Right hindlimb (tissue), 1 donor: ENCODE measurements around the gene CBX8.
A peak's percentile ranks its signal among the peaks of the same experiment; 100 is the strongest.

Experiments used
- DNase-seq: peaks from one replicate; pipeline ENCODE4 v3.0.0-alpha.2; 2018

The CBX8 gene

GRCh38 chr17:79790805-79791734 is 5.8 kb downstream of the CBX8 start:
- DNase-seq, result no peak

GRCh38 chr17:79789943-79790804 is 6.7 kb downstream of the CBX8 start:
- DNase-seq, result peak; percentile 54

DNA sequence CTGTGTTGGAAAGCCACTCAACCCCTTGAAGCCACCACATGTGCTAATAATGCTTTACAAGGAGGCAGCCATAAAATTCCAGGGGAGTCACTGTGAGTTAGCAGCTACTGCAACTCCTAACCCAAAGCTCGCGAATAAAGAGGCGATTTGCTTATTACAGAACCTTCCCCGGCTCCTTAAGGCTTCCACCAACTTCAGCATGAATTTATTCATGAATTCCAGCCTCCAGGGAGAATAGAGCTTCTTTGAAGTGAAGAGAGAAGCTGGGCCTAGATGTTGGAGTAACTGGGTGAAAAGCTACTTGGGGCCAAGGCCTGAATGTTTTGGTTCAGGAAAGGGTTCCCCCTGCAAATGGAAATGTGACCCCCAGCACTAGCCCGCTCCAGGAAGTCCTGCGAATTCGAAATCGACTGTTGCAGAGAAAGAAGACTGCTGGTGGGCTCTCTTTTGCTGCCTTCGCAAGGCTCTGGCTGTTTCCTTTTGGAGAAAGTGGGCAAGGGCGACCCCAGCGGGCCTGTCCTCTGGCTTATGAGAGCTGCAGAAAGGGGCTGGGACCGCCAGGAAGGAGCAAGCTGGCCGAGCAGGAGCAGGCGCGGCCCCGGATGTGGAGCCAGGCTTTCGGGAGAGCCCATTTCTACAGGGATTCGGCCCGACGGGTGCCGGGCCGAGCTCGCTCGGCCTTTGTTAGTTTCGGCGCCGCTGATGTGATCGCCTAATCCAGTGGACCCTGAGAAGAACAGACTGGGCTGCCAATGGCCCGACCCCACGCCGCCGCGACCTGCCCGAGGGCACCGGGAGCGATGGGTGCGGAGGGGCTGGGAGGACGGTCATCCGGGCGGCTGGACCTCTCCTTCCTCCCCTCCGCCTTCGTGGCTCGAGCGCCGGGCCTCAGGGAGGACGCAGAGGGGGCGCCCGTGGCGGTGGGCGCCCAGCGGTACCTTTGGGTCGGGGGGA is 7.6 kb downstream of the CBX8 start:
- peak; percentile 53 for DNase-seq

DNA sequence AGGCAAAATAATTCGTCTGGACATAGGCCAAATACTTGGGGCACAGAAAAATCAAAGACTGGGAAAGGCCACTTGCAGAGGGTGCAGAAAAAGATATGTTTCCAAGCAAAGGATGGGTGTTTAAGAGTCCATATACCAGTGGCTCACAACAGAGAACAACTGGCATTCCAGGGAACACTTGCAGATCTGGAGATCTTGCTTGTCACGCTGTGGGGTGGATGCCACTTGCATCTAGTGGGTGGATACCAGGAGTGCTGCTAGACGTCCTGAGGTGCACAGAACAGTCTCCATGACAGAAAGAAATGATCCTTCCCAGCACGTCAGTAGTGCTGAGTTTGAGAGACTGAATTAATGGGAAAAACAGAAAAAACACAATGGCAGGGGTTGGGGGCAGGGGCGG is 8.4 kb downstream of the CBX8 start:
- DNase-seq, result no peak

- DNase-seq, result no peak
These were observed 9.8 kb downstream of the CBX8 start for GRCh38 chr17:79786930-79787643.

DNA sequence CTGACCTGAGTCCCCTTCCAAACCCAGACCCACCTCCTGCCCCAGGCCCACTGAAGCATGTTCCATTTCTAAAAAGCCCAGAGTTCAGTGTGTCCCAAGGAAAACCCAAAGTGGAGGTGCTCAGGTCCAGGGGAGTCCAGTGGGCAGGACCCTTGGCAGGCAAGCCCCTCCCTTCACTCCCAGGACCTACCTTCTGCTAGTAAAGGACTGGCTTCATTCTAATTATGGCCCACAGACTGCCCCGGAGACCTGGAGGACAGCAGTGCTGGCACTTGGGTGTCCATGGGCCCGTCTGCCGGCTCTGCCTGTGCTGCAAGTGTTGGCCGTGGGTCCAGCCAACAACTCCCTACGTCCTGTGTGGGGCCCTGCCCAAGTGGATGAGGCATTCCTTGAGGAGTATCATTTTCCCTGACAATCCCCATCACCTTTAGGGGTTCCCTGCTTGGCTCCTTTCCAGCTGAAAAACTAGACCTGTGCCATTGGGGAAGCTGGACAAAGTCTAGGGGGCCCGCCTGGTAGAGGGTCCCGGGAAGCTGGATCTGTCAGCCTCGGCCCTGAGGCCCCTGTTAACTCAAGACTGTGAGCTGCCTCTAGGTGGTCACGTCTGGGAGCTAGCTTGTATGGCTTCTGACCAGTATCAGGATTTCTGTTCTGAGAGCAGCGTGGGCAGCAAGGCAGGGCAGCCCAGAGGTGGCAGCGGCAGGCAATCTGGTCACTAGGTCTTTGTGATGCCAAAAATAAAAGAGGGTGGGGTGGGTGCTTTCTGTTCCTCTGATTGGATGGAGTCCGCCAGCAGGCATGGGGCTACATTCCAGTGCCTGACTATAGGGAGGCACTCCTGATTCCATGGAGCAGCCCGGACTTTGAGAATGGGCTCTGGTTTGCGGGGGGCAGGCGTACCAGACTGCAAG is 10.7 kb downstream of the CBX8 start:
- no peak for DNase-seq

GRCh38 chr17:79785017-79785899 is 11.6 kb downstream of the CBX8 start:
- DNase-seq, result no peak

DNA sequence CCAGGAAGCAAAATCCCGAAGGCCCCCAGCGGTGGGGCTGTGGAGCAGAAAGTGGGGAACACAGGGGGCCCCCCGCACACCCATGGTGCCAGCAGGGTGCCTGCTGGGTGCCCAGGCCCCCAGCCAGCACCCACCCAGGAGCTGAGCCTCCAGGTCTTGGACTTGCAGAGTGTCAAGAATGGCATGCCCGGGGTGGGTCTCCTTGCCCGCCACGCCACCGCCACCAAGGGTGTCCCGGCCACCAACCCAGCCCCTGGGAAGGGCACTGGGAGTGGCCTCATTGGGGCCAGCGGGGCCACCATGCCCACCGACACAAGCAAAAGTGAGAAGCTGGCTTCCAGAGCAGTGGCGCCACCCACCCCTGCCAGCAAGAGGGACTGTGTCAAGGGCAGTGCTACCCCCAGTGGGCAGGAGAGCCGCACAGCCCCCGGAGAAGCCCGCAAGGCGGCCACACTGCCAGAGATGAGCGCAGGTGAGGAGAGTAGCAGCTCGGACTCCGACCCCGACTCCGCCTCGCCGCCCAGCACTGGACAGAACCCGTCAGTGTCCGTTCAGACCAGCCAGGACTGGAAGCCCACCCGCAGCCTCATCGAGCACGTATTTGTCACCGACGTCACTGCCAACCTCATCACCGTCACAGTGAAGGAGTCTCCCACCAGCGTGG is 12.4 kb downstream of the CBX8 start:
- no peak for DNase-seq

- DNase-seq, result no peak
These were observed 13.0 kb downstream of the CBX8 start for GRCh38 chr17:79783891-79784290.

DNA sequence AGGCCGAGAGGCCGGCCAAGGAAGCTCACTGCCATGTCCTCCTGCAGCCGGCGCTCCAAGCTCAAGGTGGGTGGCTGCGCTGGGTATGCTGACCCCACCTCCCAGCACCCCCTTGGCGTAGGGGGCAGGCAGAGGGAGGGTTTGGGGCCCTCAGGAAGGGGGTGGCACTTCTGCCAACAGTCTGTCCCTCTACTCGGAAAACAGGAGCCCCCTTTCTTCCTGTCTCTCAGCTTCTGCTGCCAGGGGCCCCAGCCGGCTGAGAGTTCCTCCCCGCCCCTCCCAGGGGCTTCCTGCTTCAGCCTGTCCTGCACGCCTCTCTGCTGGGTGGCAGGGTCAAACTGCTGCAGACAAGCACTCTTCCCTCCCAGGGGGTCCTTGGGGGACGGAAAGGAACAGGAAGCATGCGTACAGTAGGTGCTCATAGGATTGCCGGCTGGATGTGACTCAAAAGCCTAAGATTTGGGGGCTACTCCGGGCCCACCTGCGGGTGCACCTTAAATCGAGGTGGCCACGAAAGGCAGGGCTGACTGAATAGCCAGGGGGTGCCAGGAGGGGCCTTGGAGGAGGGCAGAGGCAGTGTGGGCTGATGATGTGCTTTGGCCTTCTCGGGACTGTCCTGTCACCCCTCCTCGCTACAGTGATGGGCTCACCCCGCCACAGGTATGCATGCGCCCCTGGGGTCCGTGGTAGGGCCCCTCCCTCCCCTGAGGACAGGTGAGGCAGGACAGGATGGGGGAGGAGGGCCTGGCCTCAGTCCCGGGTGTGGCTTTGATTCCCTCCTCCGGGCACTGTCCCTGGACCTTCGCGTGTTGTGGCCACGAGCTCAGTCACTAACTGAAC is 14.9 kb downstream of the CBX8 start:
- DNase-seq, result no peak

DNA sequence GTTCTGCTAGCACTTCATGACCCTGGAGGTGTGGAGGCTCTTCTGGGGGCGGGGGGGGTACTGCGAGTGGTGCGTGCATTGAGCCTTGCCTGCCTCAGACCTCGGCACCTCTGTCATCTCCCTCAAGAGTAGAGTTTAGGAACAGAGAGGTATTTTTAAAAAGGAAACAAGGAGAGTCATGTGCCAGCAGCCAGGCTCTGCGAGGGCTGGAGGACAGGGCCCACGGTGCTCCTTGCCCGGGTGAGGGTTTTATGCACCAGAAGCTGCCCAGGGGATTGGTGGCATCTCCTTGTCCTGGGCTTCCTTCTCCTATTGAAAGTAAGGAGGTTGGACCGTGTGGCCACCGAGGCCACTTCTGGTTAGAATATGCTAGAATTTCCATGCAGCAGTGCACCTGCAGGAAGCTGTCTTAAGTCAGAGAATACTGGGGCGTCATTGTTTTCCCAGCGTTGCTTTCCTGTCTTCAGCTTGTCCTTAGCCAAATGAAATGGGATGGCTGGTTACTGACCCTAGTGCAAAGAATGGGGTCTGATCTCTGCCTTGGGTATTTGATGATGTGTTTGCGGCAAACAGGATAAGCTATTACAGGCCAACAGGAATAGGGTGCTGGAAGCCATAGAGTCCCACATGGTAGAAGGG is 15.7 kb downstream of the CBX8 start:
- DNase-seq, result no peak

DNA sequence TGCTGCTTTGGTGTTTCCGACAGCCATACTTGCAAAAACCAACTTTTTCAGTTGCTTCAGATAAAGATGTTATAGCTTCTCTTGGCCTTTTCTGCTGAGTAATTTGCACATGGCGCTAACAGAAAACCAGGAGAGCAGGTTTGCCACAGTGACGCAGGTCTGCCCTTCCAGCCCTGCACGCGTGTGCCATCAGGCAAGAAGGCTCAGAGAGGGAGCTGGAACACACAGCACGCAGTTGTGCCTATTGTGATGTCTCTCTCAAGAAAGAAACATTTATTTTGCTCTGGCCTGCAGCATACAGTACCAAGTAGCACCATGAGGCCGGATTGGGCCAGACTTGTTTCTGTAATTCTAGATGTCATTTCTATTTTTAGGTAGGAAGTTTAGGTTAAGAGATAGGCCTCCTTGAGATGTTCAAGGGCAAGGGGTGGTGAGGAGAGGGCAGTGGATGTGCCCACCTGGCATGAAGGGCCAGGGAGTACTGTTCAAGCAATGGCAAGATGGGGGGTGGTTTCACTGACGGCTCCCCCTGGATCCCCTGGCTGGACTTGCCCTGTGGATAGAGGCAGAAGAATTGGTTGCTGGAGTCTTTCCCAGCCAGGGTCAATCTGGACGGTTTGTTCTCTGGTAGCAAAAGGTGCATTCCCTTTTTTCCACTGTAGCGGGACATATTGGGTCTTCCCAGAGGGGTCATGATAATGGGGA is 17.1 kb downstream of the CBX8 start:
- DNase-seq, result no peak

DNA sequence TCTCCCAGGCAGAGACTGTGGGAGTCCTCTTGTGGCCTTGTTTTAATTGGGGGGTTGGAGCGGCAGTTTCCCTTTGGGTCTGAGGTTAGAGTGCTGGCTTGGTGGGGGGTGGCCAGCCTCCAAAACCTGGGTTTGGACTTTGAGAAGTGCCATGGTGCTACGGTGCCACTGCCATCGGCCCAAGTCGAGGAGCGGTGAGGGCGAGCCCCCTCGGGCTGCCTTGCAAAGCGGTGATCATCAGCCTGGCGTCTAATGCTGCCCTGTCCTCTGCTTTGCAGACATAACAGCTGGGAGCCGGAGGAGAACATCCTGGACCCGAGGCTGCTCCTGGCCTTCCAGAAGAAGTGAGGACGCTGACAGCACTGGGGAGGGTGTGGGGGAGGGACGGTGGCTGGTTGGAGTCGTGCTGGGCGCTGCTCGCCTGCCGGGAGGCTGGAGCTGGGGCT is 17.8 kb downstream of the CBX8 start:
- no peak for DNase-seq

DNA sequence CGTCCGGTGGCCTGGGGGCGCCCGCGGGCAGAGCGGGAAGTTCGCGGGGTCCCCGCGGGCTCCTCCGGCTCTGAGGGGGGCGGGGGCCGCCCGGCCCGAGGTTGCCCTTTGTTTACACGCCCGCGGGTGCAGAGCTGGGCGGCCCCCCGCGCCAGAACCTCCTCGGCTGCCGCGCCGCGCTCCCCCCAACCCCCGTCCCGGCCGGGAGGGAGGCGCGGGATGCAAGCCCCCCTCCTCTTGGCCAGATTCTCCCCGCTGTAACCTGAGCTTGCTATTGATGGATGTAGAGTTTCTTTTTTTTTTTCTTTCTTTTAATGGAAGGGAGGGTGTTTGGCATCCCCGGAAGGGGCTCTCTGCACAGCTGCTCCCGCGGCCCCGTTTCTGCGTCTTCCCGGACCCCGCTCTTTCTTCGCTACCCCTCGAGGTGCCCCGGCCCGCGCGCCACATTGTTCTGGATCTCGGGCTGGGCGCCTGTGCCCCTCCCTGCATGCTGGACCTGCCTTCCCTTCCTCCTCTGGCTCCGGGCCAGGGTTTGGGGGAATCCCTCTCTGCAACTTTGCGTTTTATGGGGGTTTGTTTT is 18.3 kb downstream of the CBX8 start:
- DNase-seq, result peak; percentile 68

DNA sequence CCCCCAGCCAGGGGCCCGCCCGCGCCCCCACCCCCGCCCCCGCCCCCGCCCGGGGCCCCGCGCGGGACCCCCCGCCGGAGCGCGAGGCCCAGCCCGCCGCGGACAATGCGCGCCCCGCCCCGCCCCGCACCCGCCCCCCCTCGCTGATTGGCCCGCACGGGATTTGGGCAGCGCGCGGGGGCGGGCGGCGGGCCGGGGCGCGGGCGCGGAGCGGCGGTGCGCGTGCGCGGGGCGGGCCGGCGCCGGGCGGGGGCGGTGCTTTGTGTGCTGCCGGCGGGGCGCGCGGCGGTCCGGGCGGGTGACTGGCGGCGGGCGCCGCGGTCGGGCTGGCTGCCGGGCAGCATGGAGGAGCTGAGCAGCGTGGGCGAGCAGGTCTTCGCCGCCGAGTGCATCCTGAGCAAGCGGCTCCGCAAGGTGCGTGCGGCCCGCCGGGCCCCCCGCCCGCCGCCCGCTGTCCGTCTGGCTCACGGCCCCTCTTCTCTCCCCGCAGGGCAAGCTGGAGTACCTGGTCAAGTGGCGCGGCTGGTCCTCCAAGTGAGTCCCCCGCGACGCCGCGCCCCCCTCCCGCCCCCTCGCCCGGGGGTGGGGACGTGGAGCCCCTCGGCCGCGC is 18.9 kb downstream of the CBX8 start, which contains the start of gene CBX2:
Gene CBX2 (plus strand): TSS at position 255 of the 610 bp plus-strand sequence. CDS start 88 bp downstream, at position 343.
- DNase-seq, result peak; percentile 86
